Parathyroid adenoma (tissue), 2 donors: Measurements from ENCODE around the gene EXOC4.

Experiments
- H2AFZ ChIP-seq: fragments of 300-600 bp; sonication (generic); one replicate; pipeline ENCODE4 v1.7.0; 2017; ENCODE audit warnings: antibody characterized with exemption, mild to moderate bottlenecking
- H3K27ac ChIP-seq: fragments of 300-600 bp; sonication (generic); one replicate; pipeline ENCODE4 v1.7.0; 2017
- H3K27me3 ChIP-seq: fragments of 300-600 bp; sonication (generic); one replicate; pipeline ENCODE4 v1.7.0; 2017; ENCODE audit warnings: low read length; ENCODE audit not compliant: control insufficient read depth, insufficient read depth
- H3K36me3 ChIP-seq: fragments of 300-600 bp; sonication (generic); one replicate; pipeline ENCODE4 v1.7.0; 2017; ENCODE audit warnings: low read length; ENCODE audit not compliant: control insufficient read depth, insufficient read depth
- H3K4me1 ChIP-seq: fragments of 300-600 bp; sonication (generic); one replicate; pipeline ENCODE4 v1.7.0; 2017; ENCODE audit warnings: control low read depth
- H3K4me2 ChIP-seq: fragments of 300-600 bp; sonication (generic); one replicate; pipeline ENCODE4 v1.7.0; 2017; ENCODE audit warnings: low read length
- H3K4me3 ChIP-seq: fragments of 300-600 bp; sonication (generic); one replicate; pipeline ENCODE4 v1.7.0; 2017; ENCODE audit warnings: low read depth, low read length
- H3K79me2 ChIP-seq: fragments of 300-600 bp; sonication (generic); one replicate; pipeline ENCODE4 v1.7.0; 2017; ENCODE audit warnings: control low read depth
- H3K9ac ChIP-seq: fragments of 300-600 bp; sonication (generic); one replicate; pipeline ENCODE4 v1.7.0; 2017; ENCODE audit warnings: mild to moderate bottlenecking
- H3K9me3 ChIP-seq: fragments of 300-600 bp; sonication (generic); one replicate; pipeline ENCODE4 v1.7.0; 2017; ENCODE audit warnings: low read length; ENCODE audit not compliant: control insufficient read depth
- TF ChIP-seq, protein P1 (sequence below): fragments of 300-600 bp; sonication (generic); IDR thresholded peaks from one replicate; pipeline ENCODE4 v1.7.0; 2017; ENCODE audit warnings: antibody characterized with exemption, mild to moderate bottlenecking
- donor health status: primary hyperparathyroidism.

EXOC4 gene

DNA sequence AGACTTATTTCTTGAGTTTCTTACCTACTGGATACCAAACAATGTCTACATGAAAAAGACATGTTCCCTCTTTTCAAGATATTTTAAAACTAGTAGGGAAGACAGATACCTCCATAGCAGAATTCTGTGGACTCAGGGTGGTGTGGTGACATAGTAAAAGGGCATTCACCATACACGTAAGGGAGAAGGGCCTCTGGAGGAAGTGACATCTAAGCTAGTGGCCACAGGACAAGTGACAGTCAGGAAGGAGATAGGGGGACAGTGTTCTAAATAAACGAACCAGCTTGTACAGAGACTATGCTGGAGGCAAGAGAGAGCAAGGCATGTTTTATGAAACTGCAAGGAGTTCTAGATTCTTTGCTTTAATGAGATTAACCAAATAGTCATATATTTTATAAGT, 552.5 kb downstream of the EXOC4 start:
- Histone ChIP-seq H3K4me1 (no peaks in the 10 kb centered on the region), H3K27me3 (no peaks in the 10 kb centered on the region), H2AFZ (no peak overlapping the region), H3K4me2 (no peak overlapping the region), H3K79me2 (no peaks in the 10 kb centered on the region), H3K4me3 (no peak overlapping the region), H3K9me3 (no peaks in the 10 kb centered on the region), H3K27ac (no peak overlapping the region), H3K36me3 (no peaks in the 10 kb centered on the region), H3K9ac (no peak overlapping the region)
- TF ChIP-seq, protein P1, sequence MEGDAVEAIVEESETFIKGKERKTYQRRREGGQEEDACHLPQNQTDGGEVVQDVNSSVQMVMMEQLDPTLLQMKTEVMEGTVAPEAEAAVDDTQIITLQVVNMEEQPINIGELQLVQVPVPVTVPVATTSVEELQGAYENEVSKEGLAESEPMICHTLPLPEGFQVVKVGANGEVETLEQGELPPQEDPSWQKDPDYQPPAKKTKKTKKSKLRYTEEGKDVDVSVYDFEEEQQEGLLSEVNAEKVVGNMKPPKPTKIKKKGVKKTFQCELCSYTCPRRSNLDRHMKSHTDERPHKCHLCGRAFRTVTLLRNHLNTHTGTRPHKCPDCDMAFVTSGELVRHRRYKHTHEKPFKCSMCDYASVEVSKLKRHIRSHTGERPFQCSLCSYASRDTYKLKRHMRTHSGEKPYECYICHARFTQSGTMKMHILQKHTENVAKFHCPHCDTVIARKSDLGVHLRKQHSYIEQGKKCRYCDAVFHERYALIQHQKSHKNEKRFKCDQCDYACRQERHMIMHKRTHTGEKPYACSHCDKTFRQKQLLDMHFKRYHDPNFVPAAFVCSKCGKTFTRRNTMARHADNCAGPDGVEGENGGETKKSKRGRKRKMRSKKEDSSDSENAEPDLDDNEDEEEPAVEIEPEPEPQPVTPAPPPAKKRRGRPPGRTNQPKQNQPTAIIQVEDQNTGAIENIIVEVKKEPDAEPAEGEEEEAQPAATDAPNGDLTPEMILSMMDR, result no peak

DNA sequence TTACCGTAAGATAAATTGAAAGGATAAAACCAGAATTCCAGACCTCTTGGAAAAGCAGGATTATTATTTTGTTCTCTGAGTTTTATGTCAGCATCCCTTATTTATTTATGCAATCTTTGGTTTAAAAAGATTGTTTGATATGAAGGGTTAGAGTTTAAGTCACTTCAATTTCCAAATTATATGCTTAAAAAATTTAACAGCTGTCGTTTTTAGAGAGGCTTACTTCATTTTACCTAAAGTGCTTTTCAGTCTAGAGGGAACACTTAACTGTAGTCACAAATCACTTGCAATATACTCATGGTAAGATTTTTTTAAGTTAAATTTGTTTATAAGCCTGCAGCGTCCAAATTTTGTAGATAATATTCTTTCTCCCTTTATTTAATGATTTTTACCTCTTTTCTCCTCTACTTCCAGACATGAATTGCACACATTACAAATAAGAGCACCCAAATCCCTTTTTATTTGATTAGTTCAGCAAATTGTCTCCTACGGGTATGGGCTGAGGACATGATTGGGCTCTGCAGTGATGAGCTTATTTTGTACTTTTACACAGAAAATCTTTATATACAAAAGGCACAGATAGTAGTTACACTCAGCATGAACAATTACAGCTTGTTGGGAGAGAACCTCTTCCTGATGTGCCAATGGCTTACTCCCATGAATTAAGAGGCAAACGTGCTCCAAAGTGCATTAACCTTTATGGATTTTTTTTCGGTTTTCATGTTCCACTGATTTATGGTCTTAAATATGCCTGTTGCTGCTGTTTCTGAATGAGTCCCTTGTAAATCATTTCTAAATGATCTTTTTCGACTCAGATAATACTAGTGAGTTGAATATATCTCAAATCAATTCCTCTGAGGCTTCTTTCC, 555.0 kb downstream of the EXOC4 start:
- H3K79me2 ChIP-seq, result no peaks in the 10 kb centered on the region
- H3K4me3 ChIP-seq, result no peak overlapping the region
- no peaks in the 10 kb centered on the region for H3K9me3 ChIP-seq
- H3K4me2 ChIP-seq, result no peak overlapping the region
- H3K36me3 ChIP-seq, result no peaks in the 10 kb centered on the region
- no peaks in the 10 kb centered on the region for H3K4me1 ChIP-seq
- TF ChIP-seq, protein P1, result no peak
- no peak overlapping the region for H2AFZ ChIP-seq
- no peaks in the 10 kb centered on the region for H3K27me3 ChIP-seq
- H3K27ac ChIP-seq, result no peak overlapping the region
- H3K9ac ChIP-seq, result no peak overlapping the region

DNA sequence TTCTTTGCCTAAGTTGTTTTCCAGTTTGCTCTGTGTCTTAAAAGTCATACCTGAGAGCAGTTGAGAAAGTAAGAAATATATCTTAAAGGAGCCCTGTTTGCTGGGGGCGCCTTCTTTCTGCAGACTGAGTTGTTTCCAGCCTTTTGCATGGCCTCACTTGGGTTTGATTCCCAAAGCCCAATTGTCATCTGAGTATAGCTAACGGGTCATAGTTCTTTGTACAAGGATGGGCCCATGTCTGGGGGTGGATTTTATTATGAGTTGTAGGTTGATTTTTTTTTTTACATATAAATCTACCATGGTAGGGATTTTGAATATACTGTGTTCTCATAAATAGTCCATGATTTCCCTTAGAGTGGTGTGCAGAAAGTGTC, 555.6 kb downstream of the EXOC4 start:
- H3K36me3 ChIP-seq, result no peaks in the 10 kb centered on the region
- H3K79me2 ChIP-seq, result no peaks in the 10 kb centered on the region
- H3K27me3 ChIP-seq, result no peaks in the 10 kb centered on the region
- H3K27ac ChIP-seq, result no peak overlapping the region
- H3K4me1 ChIP-seq, result no peaks in the 10 kb centered on the region
- no peaks in the 10 kb centered on the region for H3K9me3 ChIP-seq
- H3K9ac ChIP-seq, result no peak overlapping the region
- H2AFZ ChIP-seq, result no peak overlapping the region
- no peak overlapping the region for H3K4me2 ChIP-seq
- TF ChIP-seq, protein P1, result no peak
- no peak overlapping the region for H3K4me3 ChIP-seq

DNA sequence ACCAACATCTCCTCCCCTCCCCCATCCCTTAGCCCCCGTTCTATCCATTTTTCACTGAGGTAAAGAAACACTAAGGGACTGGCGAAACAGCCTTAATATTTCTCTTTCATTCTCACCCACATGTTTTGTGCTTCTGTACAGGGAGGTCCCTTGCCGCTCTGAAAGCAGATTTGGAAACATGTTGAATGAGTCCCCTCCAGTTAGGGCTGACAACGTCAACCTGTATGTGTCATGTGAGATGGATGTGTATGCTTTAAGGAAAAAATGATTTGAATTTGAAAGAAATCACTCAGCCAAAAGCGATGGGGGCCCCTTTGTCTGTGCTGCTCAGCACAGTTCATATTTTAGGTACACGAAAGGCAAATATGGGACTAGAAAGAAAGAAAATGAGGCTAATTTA, 560.0 kb downstream of the EXOC4 start:
- Histone ChIP-seq H2AFZ (no peak overlapping the region), H3K27me3 (no peaks in the 10 kb centered on the region), H3K4me2 (no peak overlapping the region), H3K4me3 (no peak overlapping the region), H3K79me2 (no peaks in the 10 kb centered on the region), H3K4me1 (no peaks in the 10 kb centered on the region), H3K9me3 (no peaks in the 10 kb centered on the region), H3K36me3 (no peaks in the 10 kb centered on the region), H3K27ac (no peak overlapping the region), H3K9ac (no peak overlapping the region)
- TF ChIP-seq, protein P1, result no peak
